ENCODE measurements around the gene ID2. TPM values are rescaled to one million over a fixed set of nuclear protein-coding genes. Genes with fewer than 3 reads are reported as not detected.

Gene ID2
- total and polyA plus RNA-seq, 10 of the 15 experiments (the other 5 are each of a cell fraction or from before 2014, with no cell fraction given): 39.0 to 613 (median 73.6) TPM

GRCh38 chr2:8656160-8656641 is 25.7 kb upstream of the ID2 start (continued):
- no peak for TF ChIP-seq CEBPZ (IDR thresholded peaks at IDR 0.05; ENCODE audit: low read depth, low read length)

GRCh38 chr2:8656811-8657210 is 25.0 kb upstream of the ID2 start:
- FAIRE-seq: no peak

More at GRCh38 chr2:8656811-8657210, 25.0 kb upstream of the ID2 start:
- TF ChIP-seq CTCF (IDR thresholded peaks at IDR 0.05 in 2 of 3, conservative IDR thresholded peaks at IDR 0.05 in 1 of 3; ENCODE audit: control insufficient read depth in 2 of 3, extremely low read depth in 1 of 3, insufficient read depth in 1 of 3, low read depth in 3 of 3, low read length in 3 of 3) (no peak), EGR1 (IDR thresholded peaks at IDR 0.05; ENCODE audit: borderline replicate concordance in 1 of 2, low read depth in 2 of 2, low read length in 2 of 2) (no peak)
- no peaks in the 10 kb centered on the region for H3K79me2 ChIP-seq (ENCODE audit: control insufficient read depth, insufficient read depth, low read length)
- no peak for ATAC-seq
- H3K9me3 ChIP-seq (replicated peaks; ENCODE audit: control insufficient read depth, insufficient read depth, low read length): no peaks in the 10 kb centered on the region; the same call in 2 of the 3 replicates
- no peaks in the 10 kb centered on the region for H3K36me3 ChIP-seq (ENCODE audit: control insufficient read depth in 2 of 2, insufficient read depth in 2 of 2, low read length in 1 of 2)
- ChIA-PET SMC1A (ENCODE audit: uncharacterized antibody, unreplicated experiment) (interaction anchor here (0.6 to 1.4 kb wide), 3 partner anchors 52 to 316 kb away, joined by 3 read pairs; no protein-coding TSS in a partner anchor), POLR2A (interaction anchor here (0.5 to 0.6 kb wide), 2 partner anchors 35 to 934 kb away, joined by 3 to 4 read pairs; no protein-coding TSS in a partner anchor), RAD21 (ENCODE audit: unreplicated experiment) (interaction anchor here (1.2 kb wide), 1 partner anchor 24 kb away, joined by 3 read pairs; no protein-coding TSS in a partner anchor), CTCF (interaction anchor here (0.9 to 2.0 kb wide), 3 partner anchors 19 to 112 kb away, joined by 3 to 6 read pairs (median 5); no protein-coding TSS in a partner anchor)
- H3K27me3 ChIP-seq (replicated peaks in 1 of 2; ENCODE audit: control insufficient read depth in 2 of 2, insufficient read depth in 2 of 2, low read length in 1 of 2): no peaks in the 10 kb centered on the region
- DNase-seq (ENCODE audit: low read depth, low spot score): no peak
- H2AFZ ChIP-seq (ENCODE audit: control insufficient read depth, low read depth, low read length): no peak overlapping the region
- H4K20me1 ChIP-seq (ENCODE audit: control insufficient read depth, insufficient read depth): no peaks in the 10 kb centered on the region
- in situ Hi-C loops (cut with MboI): no loop called here
- 25% methylated on average over 4 of the region's 4 CpGs for WGBS (ENCODE audit: insufficient coverage, insufficient replicate concordance, low lambda C conversion rate, missing lambda C conversion rate)
- H3K27ac ChIP-seq (ENCODE audit: control insufficient read depth, insufficient read depth): no peak overlapping the region
- intact Hi-C loops (cut with micrococcal nuclease; ENCODE audit: unreplicated experiment): no loop called here
- H3K9ac ChIP-seq (ENCODE audit: control insufficient read depth, insufficient read depth, low read length): no peak overlapping the region
- no TSS peak for BruUV-seq (replicated peaks)
- peaks cover 5% of the 10 kb centered on the region for H3K4me1 ChIP-seq (ENCODE audit: control insufficient read depth, insufficient read depth, low read length)
- no peak overlapping the region for H3K4me3 ChIP-seq
- H3K4me2 ChIP-seq (ENCODE audit: control insufficient read depth, insufficient read depth): no peak overlapping the region

Measured in GM12878 (cell line).